ENCODE measurements around the gene CYP1A2.
"Not testable (repeated sequence)": the region's sequence is repeated elsewhere in the genome, so short reads cannot be mapped to it uniquely, and the experiment has no call there.

CYP1A2 gene

DNA sequence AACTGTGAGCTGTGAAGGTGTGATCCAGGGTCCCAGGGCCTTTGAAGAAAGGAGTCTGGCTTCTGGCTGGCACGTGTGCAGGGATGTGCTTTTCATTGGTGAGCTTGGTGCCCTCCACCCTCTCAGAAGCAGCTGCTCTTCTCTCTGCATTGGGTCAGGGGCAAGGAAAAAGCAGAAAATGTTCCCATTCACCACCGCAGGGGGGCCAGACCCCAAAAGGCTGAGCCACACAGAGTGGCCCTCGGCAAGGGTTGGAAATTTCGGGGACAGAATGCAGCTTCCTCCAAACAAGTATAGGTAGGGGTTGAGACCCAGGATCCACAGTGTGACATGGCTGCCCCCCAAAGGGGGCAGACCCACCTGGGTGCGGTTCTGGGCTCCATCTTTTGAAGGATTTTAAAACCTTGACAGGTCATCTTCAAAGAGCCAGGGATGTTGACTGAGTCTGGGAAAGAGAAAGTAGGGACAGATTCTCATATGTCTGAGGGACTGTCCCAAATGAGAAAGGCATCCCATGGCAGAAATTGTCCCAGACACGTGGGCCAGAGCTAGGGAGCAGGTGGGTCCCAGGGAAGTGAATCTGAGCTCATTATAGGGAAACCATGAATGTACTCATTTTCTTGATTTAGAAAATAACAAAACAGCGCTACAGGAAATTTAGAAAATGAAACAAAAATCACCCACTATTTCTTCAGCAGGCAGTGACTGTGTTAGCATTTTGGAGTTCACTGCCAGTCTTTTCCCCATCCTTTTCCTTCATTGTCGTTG, 36.0 kb downstream of the CYP1A2 start:
- DNase-seq (ENCODE audit: low spot score) = no peak
- in situ Hi-C loops (cut with MboI; ENCODE audit: low sequenced_read_pairs, unreplicated experiment) = no loop called here
- TF ChIP-seq, protein P1, sequence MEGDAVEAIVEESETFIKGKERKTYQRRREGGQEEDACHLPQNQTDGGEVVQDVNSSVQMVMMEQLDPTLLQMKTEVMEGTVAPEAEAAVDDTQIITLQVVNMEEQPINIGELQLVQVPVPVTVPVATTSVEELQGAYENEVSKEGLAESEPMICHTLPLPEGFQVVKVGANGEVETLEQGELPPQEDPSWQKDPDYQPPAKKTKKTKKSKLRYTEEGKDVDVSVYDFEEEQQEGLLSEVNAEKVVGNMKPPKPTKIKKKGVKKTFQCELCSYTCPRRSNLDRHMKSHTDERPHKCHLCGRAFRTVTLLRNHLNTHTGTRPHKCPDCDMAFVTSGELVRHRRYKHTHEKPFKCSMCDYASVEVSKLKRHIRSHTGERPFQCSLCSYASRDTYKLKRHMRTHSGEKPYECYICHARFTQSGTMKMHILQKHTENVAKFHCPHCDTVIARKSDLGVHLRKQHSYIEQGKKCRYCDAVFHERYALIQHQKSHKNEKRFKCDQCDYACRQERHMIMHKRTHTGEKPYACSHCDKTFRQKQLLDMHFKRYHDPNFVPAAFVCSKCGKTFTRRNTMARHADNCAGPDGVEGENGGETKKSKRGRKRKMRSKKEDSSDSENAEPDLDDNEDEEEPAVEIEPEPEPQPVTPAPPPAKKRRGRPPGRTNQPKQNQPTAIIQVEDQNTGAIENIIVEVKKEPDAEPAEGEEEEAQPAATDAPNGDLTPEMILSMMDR (IDR thresholded peaks at IDR 0.05; ENCODE audit: borderline replicate concordance, control extremely low read depth, extremely low read depth, insufficient read depth, missing control alignments) = no peak

DNA sequence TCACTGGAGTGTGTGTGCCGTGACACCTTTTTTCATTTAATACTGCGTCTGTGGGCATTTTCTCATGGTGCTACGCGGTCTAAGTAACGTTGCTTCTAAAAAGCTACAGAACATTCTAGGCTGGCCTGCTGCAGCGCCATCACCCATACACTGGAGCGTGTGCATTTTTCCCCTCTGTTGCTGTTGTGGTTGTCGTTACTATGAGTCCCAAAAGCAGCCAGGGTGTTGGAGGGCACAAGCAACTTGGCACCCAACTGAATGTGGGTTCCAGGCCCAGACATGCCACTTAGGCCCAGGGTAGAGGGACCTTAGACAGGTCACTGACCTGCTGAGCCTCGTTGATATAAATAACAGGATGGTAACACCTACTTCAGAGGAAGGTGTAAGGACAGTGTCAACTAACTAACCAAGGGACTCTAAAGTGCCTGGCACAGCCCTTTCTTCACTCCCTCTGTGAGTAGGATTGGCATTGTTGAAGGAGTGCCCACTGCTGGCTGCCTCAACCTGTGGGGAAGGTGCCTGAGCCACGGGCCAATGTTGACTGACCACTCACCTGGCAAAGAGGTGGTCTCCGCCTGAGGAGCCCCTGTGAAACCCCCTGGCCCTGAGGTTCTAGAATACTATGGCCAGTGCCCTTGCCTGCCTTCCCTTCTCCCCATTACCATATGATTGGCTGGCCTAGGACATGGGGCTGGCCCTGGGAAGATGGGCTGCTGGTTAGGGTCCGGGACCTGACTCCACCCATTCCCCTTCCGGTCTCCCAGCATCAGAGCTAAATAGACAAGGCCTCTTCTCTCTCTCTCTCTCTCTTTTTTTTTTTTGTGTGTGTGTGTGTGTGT, 36.8 kb downstream of the CYP1A2 start:
- TF ChIP-seq, protein P1 (IDR thresholded peaks at IDR 0.05; ENCODE audit: borderline replicate concordance, control extremely low read depth, extremely low read depth, insufficient read depth, missing control alignments) = no peak
- in situ Hi-C loops (cut with MboI; ENCODE audit: low sequenced_read_pairs, unreplicated experiment) = no loop called here
- peak; percentile 76 for DNase-seq (ENCODE audit: low spot score)

DNA sequence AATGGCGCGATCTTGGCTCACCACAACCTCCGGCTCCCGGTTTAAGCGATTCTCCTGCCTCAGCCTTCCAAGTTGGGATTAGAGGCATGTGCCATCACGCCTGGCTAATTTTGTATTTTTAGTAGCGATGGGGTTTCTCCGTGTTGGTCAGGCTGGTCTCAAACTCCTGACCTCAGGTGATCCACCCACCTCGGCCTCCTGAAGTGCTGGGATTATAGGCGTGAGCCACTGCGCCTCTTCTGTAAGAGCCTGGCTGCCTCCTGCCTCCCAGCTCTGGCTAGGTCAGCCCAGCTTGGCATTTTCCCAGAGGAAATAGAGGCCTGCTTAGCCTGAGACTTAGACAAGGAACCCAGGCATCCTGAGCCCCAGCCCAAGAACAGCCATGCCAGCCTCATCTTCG, 37.4 kb downstream of the CYP1A2 start:
- DNase-seq (ENCODE audit: low spot score); in situ Hi-C loops (cut with MboI; ENCODE audit: low sequenced_read_pairs, unreplicated experiment): not testable (repeated sequence)

DNA sequence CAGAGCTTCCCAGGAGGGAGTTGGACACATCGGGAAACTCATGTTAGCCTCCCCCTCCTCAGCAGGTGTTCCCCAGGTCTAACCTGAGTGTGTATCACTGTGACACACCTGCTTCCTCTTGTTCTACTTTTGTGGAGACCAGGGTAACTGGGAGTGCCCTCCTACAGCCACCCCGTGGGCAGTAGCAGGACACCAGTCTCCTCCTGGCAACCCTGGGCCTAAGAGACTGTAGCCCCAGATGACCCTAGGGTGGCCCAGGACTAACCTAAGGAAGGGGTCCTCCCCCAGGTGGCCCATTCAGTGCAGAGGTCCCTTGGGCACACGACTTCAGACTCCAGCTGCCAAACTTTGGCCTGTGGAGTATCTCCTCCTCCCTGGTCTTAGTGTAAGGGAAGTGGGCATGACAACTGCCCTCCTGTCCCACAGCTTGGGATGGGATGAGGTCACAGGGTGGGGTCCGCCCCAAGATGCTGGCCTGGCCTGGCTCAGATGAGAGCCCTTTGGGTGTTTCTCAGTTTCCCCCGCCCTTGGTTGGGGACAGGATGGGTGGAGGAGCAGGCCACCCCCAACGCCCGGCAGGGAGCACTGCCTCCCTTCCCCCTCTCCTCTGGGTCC, 38.0 kb downstream of the CYP1A2 start:
- in situ Hi-C loops (cut with MboI; ENCODE audit: low sequenced_read_pairs, unreplicated experiment) = no loop called here
- TF ChIP-seq, protein P1 (IDR thresholded peaks at IDR 0.05; ENCODE audit: borderline replicate concordance, control extremely low read depth, extremely low read depth, insufficient read depth, missing control alignments) = no peak
- no peak for DNase-seq (ENCODE audit: low spot score)

DNA sequence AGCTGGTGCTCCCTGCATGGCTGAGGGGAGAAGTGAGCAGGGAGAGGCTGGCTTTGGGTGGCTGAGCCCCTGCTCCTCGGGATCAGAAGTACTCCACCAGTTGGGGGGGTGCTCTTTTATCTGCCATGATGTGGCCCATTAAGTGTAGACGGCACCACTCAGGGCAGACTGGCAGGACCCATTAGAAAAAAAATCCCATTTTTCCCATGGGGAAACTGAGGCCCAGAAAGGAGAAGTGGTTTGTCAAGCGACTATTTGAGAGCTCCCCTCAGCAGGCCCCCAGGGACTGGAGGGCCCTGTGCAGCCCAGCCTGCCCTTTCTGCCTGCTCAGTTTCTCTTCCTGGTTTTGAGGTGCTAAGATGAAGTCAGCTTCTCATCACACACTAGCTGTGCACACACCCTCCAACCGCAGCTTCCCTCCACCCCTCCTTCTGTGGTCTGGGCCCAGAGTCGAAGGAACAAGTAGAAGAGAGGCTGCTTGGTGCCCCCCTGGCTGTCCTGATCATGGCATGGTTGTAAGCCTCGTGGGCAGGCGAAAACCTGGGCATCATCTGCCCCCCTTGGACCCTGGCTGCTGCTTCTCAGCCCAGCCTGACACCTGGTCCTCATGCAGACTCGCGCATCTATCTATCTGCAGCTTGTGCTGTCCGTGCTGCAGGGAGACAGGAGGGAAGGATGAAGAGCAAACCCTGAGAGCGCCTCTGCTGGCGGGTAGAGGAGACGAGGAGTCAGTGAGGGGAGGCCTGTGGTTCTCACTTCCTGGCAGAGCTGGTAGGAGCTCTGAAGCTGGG, 38.8 kb downstream of the CYP1A2 start:
- TF ChIP-seq, protein P1 (IDR thresholded peaks at IDR 0.05; ENCODE audit: borderline replicate concordance, control extremely low read depth, extremely low read depth, insufficient read depth, missing control alignments) = peak; percentile 67
- peak; percentile 85 for DNase-seq (ENCODE audit: low spot score)
- in situ Hi-C loops (cut with MboI; ENCODE audit: low sequenced_read_pairs, unreplicated experiment) = no loop called here

DNA sequence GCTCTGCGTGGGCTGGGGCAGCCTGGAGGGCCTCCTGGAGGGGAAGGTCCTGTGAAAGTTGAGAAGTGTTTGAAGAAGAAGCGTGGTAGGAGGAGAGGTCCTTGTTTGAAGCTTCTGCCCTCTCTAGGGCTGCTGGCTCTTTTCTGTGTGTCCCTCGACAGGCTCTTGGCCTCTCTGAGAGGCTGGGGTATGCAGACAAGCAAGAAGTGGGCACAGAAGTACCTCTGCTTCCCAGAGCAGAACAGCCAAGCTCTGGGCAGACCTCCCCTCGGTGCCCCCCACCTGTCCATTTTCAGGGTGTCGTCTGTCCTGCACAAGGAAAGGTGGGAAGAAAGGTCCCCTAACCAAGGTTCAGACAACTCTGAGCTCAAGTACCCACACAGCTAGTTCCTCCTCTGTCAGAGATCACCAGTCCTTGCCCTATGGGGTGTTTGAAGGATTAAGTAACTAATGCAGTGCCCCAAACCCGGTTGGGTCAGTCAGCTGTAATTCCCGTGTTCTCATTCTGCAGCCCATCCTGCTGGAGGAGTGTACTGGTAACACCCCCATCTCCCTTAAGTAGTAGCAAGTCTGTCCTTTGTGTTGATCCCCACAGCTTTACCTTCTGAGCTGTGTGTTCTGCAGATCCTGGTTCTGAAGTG, 39.5 kb downstream of the CYP1A2 start:
- in situ Hi-C loops (cut with MboI; ENCODE audit: low sequenced_read_pairs, unreplicated experiment) = no loop called here
- DNase-seq (ENCODE audit: low spot score) = no peak
- TF ChIP-seq, protein P1 (IDR thresholded peaks at IDR 0.05; ENCODE audit: borderline replicate concordance, control extremely low read depth, extremely low read depth, insufficient read depth, missing control alignments) = no peak

All from GM13976 (cell line).